PC-3 (cell line): ENCODE data around the gene ST6GALNAC4. TPM values are rescaled to one million over a fixed set of nuclear protein-coding genes. Genes with fewer than 3 reads are reported as not detected.
A peak's percentile ranks its signal among the peaks of the same experiment; 100 is the strongest.

Experiments used
- ATAC-seq: fragments of 200-7000 bp; cut with Tn5 transposase; 2 replicates; pipeline ENCODE4 v1.9.1; 2020; ENCODE audit warnings: mild to moderate bottlenecking, moderate library complexity
- BruUV-seq: library from RNA; stranded (reverse); fragments of 400-500 nt; replicated peaks from 2 replicates; lab custom pipeline; 2021; lab: Mats Ljungman, UMichigan
- CTCF ChIA-PET: fragments of 300-600 bp; sonication (Branson Sonifier 250); formaldehyde crosslinking; loops from one replicate; lab custom pipeline; 2022; ENCODE audit warnings: antibody characterized with exemption; lab: Charles Lee
- POLR2A ChIA-PET: fragments of 300-600 bp; sonication (Branson Sonifier 250); formaldehyde crosslinking; loops from one replicate; lab custom pipeline; 2022; ENCODE audit warnings: antibody characterized with exemption; ENCODE audit not compliant: unreplicated experiment; lab: Charles Lee
- DNase-seq: peaks from one replicate; pipeline ENCODE4 v3.0.0-alpha.2; 2015
- H2AFZ ChIP-seq: fragments of 300-600 bp; sonication (generic); 2 replicates; pipeline ENCODE4 v1.6.0; 2016; ENCODE audit warnings: antibody characterized with exemption, low read length
- H3F3A ChIP-seq: fragments of 300-600 bp; sonication (generic); one replicate; pipeline ENCODE4 v1.6.0; 2017; ENCODE audit warnings: antibody characterized with exemption, low read length, control low read depth, mild to moderate bottlenecking; ENCODE audit not compliant: unreplicated experiment
- H3K27ac ChIP-seq: fragments of 300-600 bp; sonication (generic); 2 replicates; pipeline ENCODE4 v1.5.1; 2016; ENCODE audit warnings: mild to moderate bottlenecking, low read length
- H3K27me3 ChIP-seq: fragments of 300-600 bp; sonication (generic); 2 replicates; pipeline ENCODE4 v1.6.1; 2016; ENCODE audit warnings: low read length, mixed read lengths
- H3K36me3 ChIP-seq: fragments of 300-600 bp; sonication (generic); 2 replicates; pipeline ENCODE4 v1.6.1; 2016; ENCODE audit warnings: low read depth, mixed run types, low read length, mixed read lengths
- H3K4me1 ChIP-seq: fragments of 300-600 bp; sonication (generic); 2 replicates; pipeline ENCODE4 v1.5.1; 2016; ENCODE audit warnings: low read length; ENCODE audit not compliant: insufficient read depth
- H3K4me2 ChIP-seq: fragments of 300-600 bp; sonication (generic); 2 replicates; pipeline ENCODE4 v1.6.0; 2016; ENCODE audit warnings: low read length
- H3K4me3 ChIP-seq: fragments of 300-600 bp; sonication (generic); 2 replicates; pipeline ENCODE4 v1.5.1; 2016; ENCODE audit warnings: mild to moderate bottlenecking, low read length, mixed read lengths
- H3K79me2 ChIP-seq: fragments of 300-600 bp; sonication (generic); 2 replicates; pipeline ENCODE4 v1.6.1; 2017; ENCODE audit warnings: low read length, mixed read lengths
- H3K9ac ChIP-seq: fragments of 300-600 bp; sonication (generic); 2 replicates; pipeline ENCODE4 v1.6.0; 2016; ENCODE audit warnings: mild to moderate bottlenecking, low read length
- H3K9me2 ChIP-seq: fragments of 300-600 bp; sonication (generic); replicated peaks from 2 replicates; pipeline ENCODE4 v1.6.1; 2016; ENCODE audit warnings: mixed run types, low read length, mixed read lengths
- H3K9me3 ChIP-seq: fragments of 300-600 bp; sonication (generic); 2 replicates; pipeline ENCODE4 v1.6.1; 2016; ENCODE audit warnings: low read length, mixed read lengths
- H4K20me1 ChIP-seq: fragments of 300-600 bp; sonication (generic); 2 replicates; pipeline ENCODE4 v1.6.1; 2016; ENCODE audit warnings: low read length, mixed read lengths
- EZH2 ChIP-seq: fragments of 300-600 bp; sonication (generic); IDR thresholded peaks from one replicate; pipeline ENCODE4 v1.6.1; 2017; ENCODE audit warnings: antibody characterized with exemption, mild to moderate bottlenecking, low read length; ENCODE audit not compliant: unreplicated experiment
- EZH2phosphoT487 ChIP-seq: fragments of 300-600 bp; sonication (generic); IDR thresholded peaks from 2 replicates; pipeline ENCODE4 v1.6.1; 2018; ENCODE audit warnings: mild to moderate bottlenecking, antibody characterized with exemption, low read length, borderline replicate concordance
- intact Hi-C: fragments of 100-400 bp; cut with micrococcal nuclease; formaldehyde crosslinking; loops from 2 replicates; pipeline ENCODE4 v1.9.0; 2023
- total RNA-seq: library from RNA; depleted of rRNA; stranded (reverse); fragments of >200 nt; gene quantifications from 2 replicates; pipeline ENCODE4 v1.2.3, GENCODE V29; 2014
- TF ChIP-seq, protein P1 (sequence below): fragments of 300-600 bp; sonication (generic); conservative IDR thresholded peaks from 2 replicates; pipeline ENCODE4 v1.5.1; 2017; ENCODE audit warnings: antibody characterized with exemption, low read depth, mild to moderate bottlenecking, low read length

ST6GALNAC4 gene
- total RNA-seq, 1 experiment from 2014 or later, result 26.9 TPM

DNA sequence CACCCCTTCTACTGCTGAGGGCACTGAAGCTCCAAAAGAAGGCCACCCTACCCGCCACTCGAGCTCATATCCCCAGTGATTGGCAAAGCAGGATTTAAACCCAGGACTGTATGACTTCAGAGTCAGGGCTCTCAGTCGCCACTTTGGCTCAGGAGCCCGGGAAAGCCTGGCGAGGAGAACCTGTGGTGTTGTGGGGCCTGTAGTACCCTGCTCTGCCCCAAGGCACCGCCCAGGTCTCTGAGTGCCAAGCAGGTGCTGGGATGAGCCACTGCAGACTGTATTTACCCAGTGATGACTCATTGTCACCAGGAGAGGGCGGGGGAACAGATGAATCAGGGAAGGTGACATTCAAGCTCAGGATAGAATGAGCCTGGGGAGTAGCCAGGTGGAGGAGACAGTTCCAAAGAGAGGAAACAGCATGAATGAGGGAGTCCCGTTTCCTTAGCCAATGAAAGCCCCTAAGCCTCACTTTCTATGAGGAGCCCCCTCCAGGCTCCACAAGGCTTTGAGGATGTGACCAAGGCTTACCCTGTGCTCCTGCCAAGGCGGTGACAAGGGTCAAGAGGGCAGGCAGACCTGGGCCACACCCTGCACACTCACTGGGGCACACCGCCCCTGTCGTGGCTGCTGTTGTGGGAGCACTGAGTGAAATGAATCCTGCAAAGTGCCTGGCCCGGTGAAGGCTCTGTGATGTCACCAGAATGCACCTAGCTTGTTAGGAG, 38.6 kb upstream of the ST6GALNAC4 start:
- H3K4me2 ChIP-seq, result peak overlapping the region; percentile 80
- intact Hi-C loops, result loop anchor here (5.0 kb wide), 1 partner anchor 82 kb away; no protein-coding TSS in a partner anchor
- ChIA-PET POLR2A (interaction anchor here (0.6 kb wide), 1 partner anchor 160 kb away, joined by 3 read pairs; no protein-coding TSS in a partner anchor), CTCF (interaction anchor here (0.6 to 1.2 kb wide), 3 partner anchors 26 to 162 kb away, joined by 3 to 4 read pairs (median 4); no protein-coding TSS in a partner anchor)
- DNase-seq, result peak; percentile 95
- peaks cover 22% of the 10 kb centered on the region for H3K4me1 ChIP-seq
- H3K9ac ChIP-seq, result peak overlapping the region; percentile 35
- H3K4me3 ChIP-seq, result peak overlapping the region; percentile 44
- peak; percentile 98 for ATAC-seq
- no peaks in the 10 kb centered on the region for H4K20me1 ChIP-seq
- TF ChIP-seq, protein P1, sequence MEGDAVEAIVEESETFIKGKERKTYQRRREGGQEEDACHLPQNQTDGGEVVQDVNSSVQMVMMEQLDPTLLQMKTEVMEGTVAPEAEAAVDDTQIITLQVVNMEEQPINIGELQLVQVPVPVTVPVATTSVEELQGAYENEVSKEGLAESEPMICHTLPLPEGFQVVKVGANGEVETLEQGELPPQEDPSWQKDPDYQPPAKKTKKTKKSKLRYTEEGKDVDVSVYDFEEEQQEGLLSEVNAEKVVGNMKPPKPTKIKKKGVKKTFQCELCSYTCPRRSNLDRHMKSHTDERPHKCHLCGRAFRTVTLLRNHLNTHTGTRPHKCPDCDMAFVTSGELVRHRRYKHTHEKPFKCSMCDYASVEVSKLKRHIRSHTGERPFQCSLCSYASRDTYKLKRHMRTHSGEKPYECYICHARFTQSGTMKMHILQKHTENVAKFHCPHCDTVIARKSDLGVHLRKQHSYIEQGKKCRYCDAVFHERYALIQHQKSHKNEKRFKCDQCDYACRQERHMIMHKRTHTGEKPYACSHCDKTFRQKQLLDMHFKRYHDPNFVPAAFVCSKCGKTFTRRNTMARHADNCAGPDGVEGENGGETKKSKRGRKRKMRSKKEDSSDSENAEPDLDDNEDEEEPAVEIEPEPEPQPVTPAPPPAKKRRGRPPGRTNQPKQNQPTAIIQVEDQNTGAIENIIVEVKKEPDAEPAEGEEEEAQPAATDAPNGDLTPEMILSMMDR, result peak; percentile 20; the same call in 1 of the 2 replicates
- no peak for TF ChIP-seq EZH2
- H3K9me2 ChIP-seq, result no peaks in the 10 kb centered on the region
- H3F3A ChIP-seq, result no peaks in the 10 kb centered on the region
- peak overlapping the region; percentile 93 for H3K27ac ChIP-seq
- peak overlapping the region; percentile 37; the same call in 1 of the 2 replicates for H2AFZ ChIP-seq
- H3K79me2 ChIP-seq, result peaks cover 50% of the 10 kb centered on the region
- H3K9me3 ChIP-seq, result no peaks in the 10 kb centered on the region
- no TSS peak for BruUV-seq
- H3K27me3 ChIP-seq, result no peaks in the 10 kb centered on the region
- peaks cover 3% of the 10 kb centered on the region; the same call in 1 of the 2 replicates for H3K36me3 ChIP-seq

DNA sequence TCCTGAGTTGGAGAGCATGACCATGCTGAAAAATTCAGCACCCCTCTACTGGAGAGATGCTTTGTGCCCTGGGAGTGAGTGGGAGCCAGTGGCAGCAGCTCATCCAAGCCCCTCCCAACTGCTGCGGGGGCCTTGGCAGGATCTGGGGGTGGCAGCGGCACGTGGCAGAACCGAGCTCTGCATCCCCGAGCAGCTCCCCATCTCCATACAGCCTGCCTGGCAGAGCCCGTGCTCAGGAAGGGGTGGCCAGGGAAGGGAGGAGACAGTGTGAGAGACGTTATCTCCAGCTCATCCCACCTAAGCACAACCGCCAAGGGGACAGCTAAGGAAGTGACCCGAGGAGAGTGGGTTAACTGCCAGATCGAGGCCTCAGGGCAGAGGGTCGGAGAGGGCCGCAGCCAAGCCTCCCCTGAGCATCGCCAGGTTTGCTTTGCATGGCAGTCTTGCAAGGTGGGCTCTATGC, 38.0 kb upstream of the ST6GALNAC4 start:
- Histone ChIP-seq H3K9me2 (no peaks in the 10 kb centered on the region), H3K27me3 (no peaks in the 10 kb centered on the region), H3K9ac (peak overlapping the region; percentile 32; the same call in 1 of the 2 replicates), H4K20me1 (no peaks in the 10 kb centered on the region), H3K9me3 (no peaks in the 10 kb centered on the region), H3K36me3 (peaks cover 3% of the 10 kb centered on the region; the same call in 1 of the 2 replicates), H3K79me2 (peaks cover 50% of the 10 kb centered on the region), H3K4me2 (peak overlapping the region; percentile 74), H2AFZ (no peak overlapping the region), H3K4me3 (no peak overlapping the region), H3K27ac (peak overlapping the region; percentile 93), H3F3A (no peaks in the 10 kb centered on the region), H3K4me1 (peaks cover 22% of the 10 kb centered on the region)
- no peak for ATAC-seq
- no TSS peak for BruUV-seq
- ChIA-PET CTCF (interaction anchor here (1.0 to 1.2 kb wide), 2 partner anchors 27 to 163 kb away, joined by 3 to 4 read pairs; no protein-coding TSS in a partner anchor), POLR2A (interaction anchor here (0.6 kb wide), 1 partner anchor 161 kb away, joined by 3 read pairs; no protein-coding TSS in a partner anchor)
- TF ChIP-seq EZH2phosphoT487, result no peak
- no peak for TF ChIP-seq EZH2
- TF ChIP-seq, protein P1, result no peak
- DNase-seq, result no peak
- intact Hi-C loops, result loop anchor here (5.0 kb wide), 1 partner anchor 82 kb away; no protein-coding TSS in a partner anchor
